ENCODE measurements around the gene TSEN2.

DNA sequence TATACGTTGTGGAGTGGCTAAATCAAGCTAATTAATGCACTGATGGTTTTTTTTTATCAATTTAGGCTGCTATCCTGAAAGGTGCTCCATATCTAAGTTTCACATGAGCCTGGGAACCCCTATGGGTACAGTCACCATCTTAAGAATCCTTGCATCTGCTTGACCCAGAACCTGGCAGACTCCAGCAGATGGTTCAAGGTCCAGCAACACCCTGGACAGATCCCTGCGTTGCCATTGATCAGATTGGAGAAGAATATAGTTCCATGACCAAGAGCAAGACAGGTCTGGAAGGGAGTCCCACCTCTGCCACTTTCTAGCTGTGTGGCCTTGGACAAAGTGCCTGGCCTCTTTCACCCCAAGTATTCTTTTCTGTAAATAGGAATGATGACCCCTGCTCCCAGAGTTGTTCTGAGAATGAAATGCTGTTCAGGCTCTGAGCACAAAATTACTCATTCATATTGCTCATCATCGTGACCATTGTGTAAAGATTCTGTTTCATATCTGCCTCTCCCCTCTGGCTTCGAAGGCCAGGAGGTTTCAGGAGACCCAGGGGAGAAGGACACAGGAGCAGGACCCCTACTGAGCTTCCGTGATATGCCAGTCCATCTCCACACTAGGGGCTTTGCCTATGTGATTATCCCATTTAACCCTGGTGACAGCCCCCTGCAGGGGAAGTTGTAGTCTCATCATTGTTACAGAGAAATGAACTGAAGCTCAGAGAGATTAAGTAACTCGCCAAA, 30.0 kb upstream of the TSEN2 start:
- TF ChIP-seq, protein P1, sequence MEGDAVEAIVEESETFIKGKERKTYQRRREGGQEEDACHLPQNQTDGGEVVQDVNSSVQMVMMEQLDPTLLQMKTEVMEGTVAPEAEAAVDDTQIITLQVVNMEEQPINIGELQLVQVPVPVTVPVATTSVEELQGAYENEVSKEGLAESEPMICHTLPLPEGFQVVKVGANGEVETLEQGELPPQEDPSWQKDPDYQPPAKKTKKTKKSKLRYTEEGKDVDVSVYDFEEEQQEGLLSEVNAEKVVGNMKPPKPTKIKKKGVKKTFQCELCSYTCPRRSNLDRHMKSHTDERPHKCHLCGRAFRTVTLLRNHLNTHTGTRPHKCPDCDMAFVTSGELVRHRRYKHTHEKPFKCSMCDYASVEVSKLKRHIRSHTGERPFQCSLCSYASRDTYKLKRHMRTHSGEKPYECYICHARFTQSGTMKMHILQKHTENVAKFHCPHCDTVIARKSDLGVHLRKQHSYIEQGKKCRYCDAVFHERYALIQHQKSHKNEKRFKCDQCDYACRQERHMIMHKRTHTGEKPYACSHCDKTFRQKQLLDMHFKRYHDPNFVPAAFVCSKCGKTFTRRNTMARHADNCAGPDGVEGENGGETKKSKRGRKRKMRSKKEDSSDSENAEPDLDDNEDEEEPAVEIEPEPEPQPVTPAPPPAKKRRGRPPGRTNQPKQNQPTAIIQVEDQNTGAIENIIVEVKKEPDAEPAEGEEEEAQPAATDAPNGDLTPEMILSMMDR (IDR thresholded peaks at IDR 0.05), result no peak
- no peak for TF ChIP-seq POLR2AphosphoS5 (IDR thresholded peaks at IDR 0.05; ENCODE audit: low read depth, low read length)
